Lower leg skin (tissue), 3 donors: Measurements from ENCODE around the gene HOXB2.

Experiments
- POLR2A ChIP-seq, 2 donors: fragments of 450-650 bp; IDR thresholded peaks; one replicate each; pipeline ENCODE4 v1.6.1; 2016 to 2017; ENCODE audit warnings: antibody characterized with exemption in 2 of 2, mild to moderate bottlenecking in 1 of 2, moderate library complexity in 1 of 2
- TF ChIP-seq, protein P1 (sequence below), 3 donors: fragments of 450-650 bp; IDR thresholded peaks; one replicate each; pipeline ENCODE4 v1.5.1; 2016; ENCODE audit warnings: antibody characterized with exemption in 3 of 3, mild to moderate bottlenecking in 3 of 3, moderate library complexity in 2 of 3

DNA sequence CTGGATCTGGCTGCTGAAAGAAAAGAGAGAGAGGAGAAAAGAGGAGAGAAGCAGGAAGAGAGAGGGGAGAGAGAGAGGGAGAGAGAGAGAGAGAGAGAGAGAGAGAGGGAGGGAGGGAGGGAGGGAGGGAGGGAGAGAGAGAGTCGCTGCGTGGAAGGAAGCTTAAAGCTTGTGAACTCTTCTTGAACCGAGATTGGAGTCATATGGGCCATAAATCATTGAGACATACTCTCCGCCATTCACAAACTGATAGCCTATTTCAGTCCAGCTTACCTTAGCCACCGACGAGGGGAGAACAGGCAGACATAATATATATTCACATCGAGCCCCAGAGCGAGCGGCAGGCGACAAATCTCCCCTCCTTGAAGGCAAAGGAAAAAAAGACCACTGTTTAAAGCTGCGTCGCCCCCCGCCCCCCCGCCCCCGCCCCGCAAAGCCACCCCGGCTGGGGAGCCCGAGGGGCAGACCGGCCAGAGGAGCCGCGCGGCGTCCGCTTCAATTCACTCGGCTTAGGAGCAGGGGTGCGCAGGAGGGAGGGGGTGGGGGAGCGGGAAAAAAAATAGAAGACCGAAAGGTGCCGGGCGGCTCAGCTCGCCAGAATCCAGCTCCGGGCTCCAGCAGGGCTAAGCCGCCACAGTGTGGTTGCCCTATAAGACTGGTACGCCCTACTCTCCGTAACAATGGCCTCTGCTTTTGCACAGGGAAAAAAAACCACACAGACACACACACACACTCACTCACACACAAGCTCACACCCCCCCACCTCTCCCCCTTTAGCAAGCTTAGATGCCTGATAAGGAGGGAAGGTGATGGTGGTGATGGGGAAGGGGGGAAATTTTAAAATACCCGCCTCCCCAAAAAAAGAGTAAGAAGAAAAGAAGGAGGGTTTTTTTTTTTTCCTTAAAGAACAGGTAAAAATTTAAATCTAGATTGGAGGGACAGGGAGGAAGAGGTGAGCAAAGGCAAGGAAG, 10.6 kb upstream of the HOXB2 start:
- TF ChIP-seq POLR2A (IDR thresholded peaks at IDR 0.05), result no peak
- TF ChIP-seq, protein P1, sequence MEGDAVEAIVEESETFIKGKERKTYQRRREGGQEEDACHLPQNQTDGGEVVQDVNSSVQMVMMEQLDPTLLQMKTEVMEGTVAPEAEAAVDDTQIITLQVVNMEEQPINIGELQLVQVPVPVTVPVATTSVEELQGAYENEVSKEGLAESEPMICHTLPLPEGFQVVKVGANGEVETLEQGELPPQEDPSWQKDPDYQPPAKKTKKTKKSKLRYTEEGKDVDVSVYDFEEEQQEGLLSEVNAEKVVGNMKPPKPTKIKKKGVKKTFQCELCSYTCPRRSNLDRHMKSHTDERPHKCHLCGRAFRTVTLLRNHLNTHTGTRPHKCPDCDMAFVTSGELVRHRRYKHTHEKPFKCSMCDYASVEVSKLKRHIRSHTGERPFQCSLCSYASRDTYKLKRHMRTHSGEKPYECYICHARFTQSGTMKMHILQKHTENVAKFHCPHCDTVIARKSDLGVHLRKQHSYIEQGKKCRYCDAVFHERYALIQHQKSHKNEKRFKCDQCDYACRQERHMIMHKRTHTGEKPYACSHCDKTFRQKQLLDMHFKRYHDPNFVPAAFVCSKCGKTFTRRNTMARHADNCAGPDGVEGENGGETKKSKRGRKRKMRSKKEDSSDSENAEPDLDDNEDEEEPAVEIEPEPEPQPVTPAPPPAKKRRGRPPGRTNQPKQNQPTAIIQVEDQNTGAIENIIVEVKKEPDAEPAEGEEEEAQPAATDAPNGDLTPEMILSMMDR (IDR thresholded peaks at IDR 0.05), result no peak
